HCT116 (cell line): ENCODE results near the gene RAB3C. TPM values are rescaled to one million over a fixed set of nuclear protein-coding genes. Genes with fewer than 3 reads are reported as not detected.

ENCODE experiments used
- ATAC-seq: fragments of 200-7000 bp; cut with Tn5 transposase; 2 replicates; pipeline ENCODE4 v1.9.1; 2020; ENCODE audit warnings: mild to moderate bottlenecking, moderate library complexity
- BruUV-seq: library from RNA; stranded (reverse); fragments of 400-500 nt; replicated peaks from 2 replicates; lab custom pipeline; 2021; lab: Mats Ljungman, UMichigan
- CTCF ChIA-PET: fragments of 300-600 bp; sonication (Branson Sonifier 250); formaldehyde crosslinking; loops from one replicate; lab custom pipeline; 2021; ENCODE audit warnings: antibody characterized with exemption; lab: Charles Lee
- POLR2A ChIA-PET: fragments of 300-600, 350-600 bp; sonication (Branson Sonifier 250); formaldehyde crosslinking; loops from one replicate; lab custom pipeline; 2021; ENCODE audit warnings: antibody characterized with exemption; lab: Charles Lee
- RAD21 ChIA-PET, 2 experiments: fragments of 300-600 bp; sonication (Branson Sonifier 250); formaldehyde crosslinking; loops; one replicate each; lab custom pipeline; 2023; ENCODE audit warnings: low total read pairs in 2 of 2; ENCODE audit not compliant: uncharacterized antibody in 2 of 2, unreplicated experiment in 2 of 2, low non-redundant PET in 1 of 2; lab: Charles Lee
- DNase-seq: peaks from one replicate; pipeline ENCODE4 v3.0.0-alpha.2; 2010; ENCODE audit warnings: low read depth, low spot score
- H2AFZ ChIP-seq: fragments of 200-600 bp; shearing (Covaris generic), sonication (generic); 2 replicates; pipeline ENCODE4 v1.6.1; 2017; ENCODE audit warnings: low read depth, mixed run types, mixed read lengths, antibody characterized with exemption, low read length; ENCODE audit not compliant: poor library complexity, severe bottlenecking
- H3K27ac ChIP-seq: 2 replicates; pipeline ENCODE4 v1.5.1; 2012; ENCODE audit warnings: low read depth, low read length
- H3K27me3 ChIP-seq: fragments of 200-600 bp; sonication (generic); 2 replicates; pipeline ENCODE4 v1.6.1; 2016; ENCODE audit warnings: mixed run types, low read length, mixed read lengths; ENCODE audit not compliant: insufficient read depth
- H3K36me3 ChIP-seq, 2 experiments: fragments of 200-500 bp in 1 of 2; fragments of 200-600 bp in 1 of 2; sonication (Bioruptor generic) in 1 of 2; sonication (generic) in 1 of 2; 2 replicates each; pipeline versions ENCODE4 v1.5.1 to v1.6.1; 2014 to 2016; ENCODE audit warnings: low read length in 2 of 2, inconsistent platforms in 1 of 2, mixed read lengths in 1 of 2, mixed run types in 1 of 2; ENCODE audit not compliant: insufficient read depth in 2 of 2, control insufficient read depth in 1 of 2
- H3K4me1 ChIP-seq, 2 experiments: fragments of 200-600 bp in 1 of 2; sonication (generic) in 1 of 2; 2 replicates each; pipeline versions ENCODE4 v1.5.1 to v1.6.1; 2012 to 2017; ENCODE audit warnings: low read length in 2 of 2, inconsistent platforms in 1 of 2, mild to moderate bottlenecking in 1 of 2, mixed read lengths in 1 of 2, mixed run types in 1 of 2, moderate library complexity in 1 of 2; ENCODE audit not compliant: insufficient read depth in 2 of 2, control insufficient read depth in 1 of 2
- H3K4me2 ChIP-seq: fragments of 200-600 bp; sonication (generic); 2 replicates; pipeline ENCODE4 v1.6.1; 2017; ENCODE audit warnings: mixed run types, low read length, mixed read lengths
- H3K4me3 ChIP-seq, 2 experiments: fragments of 200-600 bp in 1 of 2; sonication (generic) in 1 of 2; replicated peaks in 1 of 2; 2 replicates each; pipeline ENCODE4 v1.5.1; 2011 to 2016; ENCODE audit warnings: low read length in 2 of 2, control low read depth in 1 of 2, low read depth in 1 of 2, mild to moderate bottlenecking in 1 of 2, mixed read lengths in 1 of 2, mixed run types in 1 of 2
- H3K79me2 ChIP-seq: fragments of 200-600 bp; sonication (generic); 2 replicates; pipeline ENCODE4 v1.6.1; 2017; ENCODE audit warnings: mild to moderate bottlenecking, mixed run types, low read length, moderate library complexity, mixed read lengths; ENCODE audit not compliant: insufficient read depth
- H3K9ac ChIP-seq: fragments of 200-600 bp; sonication (generic); 2 replicates; pipeline ENCODE4 v1.6.1; 2016; ENCODE audit warnings: low read length, mixed read lengths
- H3K9me2 ChIP-seq: fragments of 200-600 bp; sonication (generic), shearing (Covaris generic); 2 replicates; pipeline ENCODE4 v1.6.1; 2017; ENCODE audit warnings: mixed run types, mild to moderate bottlenecking, moderate library complexity; ENCODE audit not compliant: insufficient read depth
- H3K9me3 ChIP-seq, 2 experiments: fragments of 200-500 bp in 1 of 2; fragments of 200-600 bp in 1 of 2; sonication (Bioruptor generic) in 1 of 2; sonication (generic) in 1 of 2; 2 replicates each; pipeline ENCODE4 v1.6.1; 2014 to 2017; ENCODE audit warnings: low read length in 2 of 2, mixed read lengths in 2 of 2, inconsistent platforms in 1 of 2, low read depth in 1 of 2, mild to moderate bottlenecking in 1 of 2, mixed run types in 1 of 2, moderate library complexity in 1 of 2; ENCODE audit not compliant: control insufficient read depth in 1 of 2, insufficient read depth in 1 of 2
- H4K20me1 ChIP-seq: fragments of 200-600 bp; sonication (generic), shearing (Covaris generic); 2 replicates; pipeline ENCODE4 v1.6.1; 2017; ENCODE audit warnings: mixed run types, mild to moderate bottlenecking, moderate library complexity; ENCODE audit not compliant: insufficient read depth
- CBX3 ChIP-seq: IDR thresholded peaks from 2 replicates; pipeline ENCODE4 v1.6.1; 2012; ENCODE audit warnings: low read depth
- CEBPB ChIP-seq: IDR thresholded peaks from 2 replicates; pipeline ENCODE4 v1.6.1; 2012; ENCODE audit warnings: low read depth
- EGR1 ChIP-seq: IDR thresholded peaks from 2 replicates; pipeline ENCODE4 v1.6.1; 2012; ENCODE audit warnings: low read depth
- ELF1 ChIP-seq: IDR thresholded peaks from 2 replicates; pipeline ENCODE4 v1.6.1; 2012; ENCODE audit warnings: low read depth, borderline replicate concordance
- EZH2 ChIP-seq: fragments of 200-600 bp; sonication (generic); IDR thresholded peaks from 2 replicates; pipeline ENCODE4 v1.6.1; 2017; ENCODE audit warnings: antibody characterized with exemption, mixed run types
- FOSL1 ChIP-seq: IDR thresholded peaks from 2 replicates; pipeline ENCODE4 v1.6.1; 2012; ENCODE audit warnings: low read depth
- JUND ChIP-seq: IDR thresholded peaks from 2 replicates; pipeline ENCODE4 v1.6.1; 2012
- POLR2AphosphoS5 ChIP-seq: IDR thresholded peaks from 2 replicates; pipeline ENCODE4 v1.6.1; 2011; ENCODE audit warnings: mild to moderate bottlenecking, low read depth, low read length, moderate library complexity
- RAD21 ChIP-seq: IDR thresholded peaks from 2 replicates; pipeline ENCODE4 v1.6.1; 2012; ENCODE audit warnings: low read depth, mild to moderate bottlenecking
- SP1 ChIP-seq: IDR thresholded peaks from 2 replicates; pipeline ENCODE4 v1.6.1; 2012; ENCODE audit warnings: low read depth
- YY1 ChIP-seq: IDR thresholded peaks from 2 replicates; pipeline ENCODE4 v1.6.1; 2011; ENCODE audit warnings: low read length, low read depth, moderate library complexity, mild to moderate bottlenecking; ENCODE audit not compliant: insufficient replicate concordance; ENCODE audit errors: extremely low read depth
- ZFX ChIP-seq: fragments of 450-650 bp; IDR thresholded peaks from 2 replicates; pipeline ENCODE4 v1.6.1; 2017
- intact Hi-C: fragments of 100-400 bp; cut with micrococcal nuclease; formaldehyde crosslinking; loops from 2 replicates; pipeline ENCODE4 v1.10.0; 2022
- total RNA-seq: library from RNA; stranded (reverse); gene quantifications from one replicate; pipeline ENCODE4 v1.2.1, GENCODE V29; 2021; ENCODE audit not compliant: unreplicated experiment
- TF ChIP-seq, protein P1 (sequence below): IDR thresholded peaks from 2 replicates; pipeline ENCODE4 v1.6.1; 2012
- TF ChIP-seq, protein P2 (sequence below): IDR thresholded peaks from 2 replicates; pipeline ENCODE4 v1.6.1; 2012; ENCODE audit warnings: low read depth
- TF ChIP-seq, protein P3 (sequence below): IDR thresholded peaks from 2 replicates; pipeline ENCODE4 v1.6.1; 2012
- TF ChIP-seq, protein P4 (sequence below): IDR thresholded peaks from 2 replicates; pipeline ENCODE4 v1.6.1; 2011; ENCODE audit warnings: mild to moderate bottlenecking, low read length, moderate library complexity; ENCODE audit not compliant: insufficient replicate concordance; ENCODE audit errors: extremely low read depth

RAB3C gene
- total RNA-seq, 1 experiment from 2014 or later = not detected

DNA sequence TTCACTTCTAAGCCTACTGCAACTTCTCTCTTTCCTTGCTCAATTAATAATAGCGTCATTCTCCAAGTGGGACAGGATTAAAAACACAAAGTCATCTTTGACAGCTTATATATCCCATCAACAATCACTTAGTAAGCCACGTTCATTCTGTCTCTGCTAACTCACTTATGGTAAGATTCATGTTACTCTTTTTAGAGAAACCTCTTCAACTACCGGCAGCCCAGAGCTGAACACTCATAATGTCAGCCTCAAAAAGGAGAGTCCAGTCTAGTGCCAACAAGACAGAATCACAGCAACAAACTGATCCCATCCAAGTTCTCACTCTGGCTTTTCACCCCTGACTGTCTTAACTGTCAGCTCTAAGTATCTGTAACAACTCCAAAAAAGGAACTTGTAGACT, 196.0 kb downstream of the RAB3C start:
- intact Hi-C loops = no loop called here

DNA sequence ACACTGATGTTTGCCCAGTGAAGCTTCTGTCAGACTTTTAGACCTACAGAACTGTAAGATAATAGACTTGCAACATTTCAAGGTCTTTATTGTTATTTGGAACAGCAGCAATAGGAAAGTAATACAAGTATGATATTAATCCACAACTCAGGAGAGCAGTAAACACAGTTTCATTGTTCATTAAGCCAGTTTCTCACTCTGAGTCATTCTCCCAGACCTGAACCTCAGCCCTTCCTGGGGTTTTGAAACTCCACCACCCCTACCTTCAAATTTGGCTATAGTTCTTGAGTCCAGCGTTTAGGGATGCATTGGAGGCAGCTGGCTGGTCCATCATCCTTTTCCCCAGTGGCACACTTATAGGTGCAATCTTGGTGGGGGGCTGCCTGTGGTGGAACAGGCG, 203.2 kb downstream of the RAB3C start:
- ChIA-PET CTCF (no interaction called here), RAD21 (no interaction called here), POLR2A (no interaction called here)
- Histone ChIP-seq H3K9ac (no peak overlapping the region), H4K20me1 (no peaks in the 10 kb centered on the region), H3K27ac (no peak overlapping the region), H3K79me2 (no peaks in the 10 kb centered on the region), H3K27me3 (peaks cover 11% of the 10 kb centered on the region; the same call in 1 of the 2 replicates), H2AFZ (no peak overlapping the region), H3K4me3 (no peak overlapping the region), H3K4me1 (no peaks in the 10 kb centered on the region), H3K9me2 (no peaks in the 10 kb centered on the region), H3K36me3 (no peaks in the 10 kb centered on the region), H3K4me2 (no peak overlapping the region), H3K9me3 (no peaks in the 10 kb centered on the region)
- ATAC-seq (no peak), DNase-seq (no peak)
- intact Hi-C loops = no loop called here
- no TSS peak for BruUV-seq
- no peak for TF ChIP-seq SP1
- TF ChIP-seq, protein P1, sequence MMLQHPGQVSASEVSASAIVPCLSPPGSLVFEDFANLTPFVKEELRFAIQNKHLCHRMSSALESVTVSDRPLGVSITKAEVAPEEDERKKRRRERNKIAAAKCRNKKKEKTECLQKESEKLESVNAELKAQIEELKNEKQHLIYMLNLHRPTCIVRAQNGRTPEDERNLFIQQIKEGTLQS = no peak
- TF ChIP-seq FOSL1 = no peak
- TF ChIP-seq YY1 = no peak
- no peak for TF ChIP-seq CBX3
- TF ChIP-seq, protein P2, sequence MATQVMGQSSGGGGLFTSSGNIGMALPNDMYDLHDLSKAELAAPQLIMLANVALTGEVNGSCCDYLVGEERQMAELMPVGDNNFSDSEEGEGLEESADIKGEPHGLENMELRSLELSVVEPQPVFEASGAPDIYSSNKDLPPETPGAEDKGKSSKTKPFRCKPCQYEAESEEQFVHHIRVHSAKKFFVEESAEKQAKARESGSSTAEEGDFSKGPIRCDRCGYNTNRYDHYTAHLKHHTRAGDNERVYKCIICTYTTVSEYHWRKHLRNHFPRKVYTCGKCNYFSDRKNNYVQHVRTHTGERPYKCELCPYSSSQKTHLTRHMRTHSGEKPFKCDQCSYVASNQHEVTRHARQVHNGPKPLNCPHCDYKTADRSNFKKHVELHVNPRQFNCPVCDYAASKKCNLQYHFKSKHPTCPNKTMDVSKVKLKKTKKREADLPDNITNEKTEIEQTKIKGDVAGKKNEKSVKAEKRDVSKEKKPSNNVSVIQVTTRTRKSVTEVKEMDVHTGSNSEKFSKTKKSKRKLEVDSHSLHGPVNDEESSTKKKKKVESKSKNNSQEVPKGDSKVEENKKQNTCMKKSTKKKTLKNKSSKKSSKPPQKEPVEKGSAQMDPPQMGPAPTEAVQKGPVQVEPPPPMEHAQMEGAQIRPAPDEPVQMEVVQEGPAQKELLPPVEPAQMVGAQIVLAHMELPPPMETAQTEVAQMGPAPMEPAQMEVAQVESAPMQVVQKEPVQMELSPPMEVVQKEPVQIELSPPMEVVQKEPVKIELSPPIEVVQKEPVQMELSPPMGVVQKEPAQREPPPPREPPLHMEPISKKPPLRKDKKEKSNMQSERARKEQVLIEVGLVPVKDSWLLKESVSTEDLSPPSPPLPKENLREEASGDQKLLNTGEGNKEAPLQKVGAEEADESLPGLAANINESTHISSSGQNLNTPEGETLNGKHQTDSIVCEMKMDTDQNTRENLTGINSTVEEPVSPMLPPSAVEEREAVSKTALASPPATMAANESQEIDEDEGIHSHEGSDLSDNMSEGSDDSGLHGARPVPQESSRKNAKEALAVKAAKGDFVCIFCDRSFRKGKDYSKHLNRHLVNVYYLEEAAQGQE = no peak
- no peak for TF ChIP-seq EGR1
- no peak for TF ChIP-seq EZH2
- no peak for TF ChIP-seq ELF1
- TF ChIP-seq JUND = no peak
- TF ChIP-seq CEBPB = no peak
- no peak for TF ChIP-seq POLR2AphosphoS5

More for the DNA sequence above, 196.0 kb downstream of the RAB3C start:
- no peak for TF ChIP-seq POLR2AphosphoS5
- TF ChIP-seq, protein P3, sequence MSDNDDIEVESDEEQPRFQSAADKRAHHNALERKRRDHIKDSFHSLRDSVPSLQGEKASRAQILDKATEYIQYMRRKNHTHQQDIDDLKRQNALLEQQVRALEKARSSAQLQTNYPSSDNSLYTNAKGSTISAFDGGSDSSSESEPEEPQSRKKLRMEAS = no peak
- no peak for TF ChIP-seq RAD21
- TF ChIP-seq, protein P4, sequence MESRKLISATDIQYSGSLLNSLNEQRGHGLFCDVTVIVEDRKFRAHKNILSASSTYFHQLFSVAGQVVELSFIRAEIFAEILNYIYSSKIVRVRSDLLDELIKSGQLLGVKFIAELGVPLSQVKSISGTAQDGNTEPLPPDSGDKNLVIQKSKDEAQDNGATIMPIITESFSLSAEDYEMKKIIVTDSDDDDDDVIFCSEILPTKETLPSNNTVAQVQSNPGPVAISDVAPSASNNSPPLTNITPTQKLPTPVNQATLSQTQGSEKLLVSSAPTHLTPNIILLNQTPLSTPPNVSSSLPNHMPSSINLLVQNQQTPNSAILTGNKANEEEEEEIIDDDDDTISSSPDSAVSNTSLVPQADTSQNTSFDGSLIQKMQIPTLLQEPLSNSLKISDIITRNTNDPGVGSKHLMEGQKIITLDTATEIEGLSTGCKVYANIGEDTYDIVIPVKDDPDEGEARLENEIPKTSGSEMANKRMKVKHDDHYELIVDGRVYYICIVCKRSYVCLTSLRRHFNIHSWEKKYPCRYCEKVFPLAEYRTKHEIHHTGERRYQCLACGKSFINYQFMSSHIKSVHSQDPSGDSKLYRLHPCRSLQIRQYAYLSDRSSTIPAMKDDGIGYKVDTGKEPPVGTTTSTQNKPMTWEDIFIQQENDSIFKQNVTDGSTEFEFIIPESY = no peak
- no peak for TF ChIP-seq ZFX
- TF ChIP-seq FOSL1 = no peak
- DNase-seq (no peak), ATAC-seq (no peak)
- Histone ChIP-seq H3K9me3 (no peaks in the 10 kb centered on the region), H3K4me1 (no peaks in the 10 kb centered on the region), H3K27ac (no peak overlapping the region), H3K79me2 (no peaks in the 10 kb centered on the region), H4K20me1 (no peaks in the 10 kb centered on the region), H3K4me2 (no peak overlapping the region), H3K36me3 (no peaks in the 10 kb centered on the region), H3K9me2 (no peaks in the 10 kb centered on the region), H3K27me3 (peaks cover 22% of the 10 kb centered on the region), H3K9ac (no peak overlapping the region), H3K4me3 (no peak overlapping the region), H2AFZ (no peak overlapping the region)
- ChIA-PET CTCF (no interaction called here), POLR2A (no interaction called here), RAD21 (no interaction called here)
- BruUV-seq = no TSS peak
